Activated naive CD8-positive, alpha-beta T cell treated with anti-CD3 and anti-CD28 coated beads, Interleukin-2, amount 10 ng/mL, durations not matched to agents 7 days and 5 days (primary cell): Measurements from ENCODE around the gene PDE8B. TPM values are rescaled to one million over a fixed set of nuclear protein-coding genes. Genes with fewer than 3 reads are reported as not detected.
"Not testable (repeated sequence)": the region's sequence is repeated elsewhere in the genome, so short reads cannot be mapped to it uniquely, and the experiment has no call there.

Source experiments
- ATAC-seq: fragments of 150-1000 bp; cut with Tn5 transposase; one replicate; pipeline ENCODE4 v1.10.0; 2021; ENCODE audit warnings: low read depth, moderate library complexity
- POLR2A ChIA-PET: fragments of 350-600 bp; sonication (Branson Sonifier 250); formaldehyde crosslinking; loops from one replicate; lab custom pipeline; 2021; ENCODE audit warnings: antibody characterized with exemption; lab: Charles Lee
- DNase-seq: peaks from one replicate; pipeline ENCODE4 v3.0.0; 2021
- H3K27ac Mint-ChIP-seq: one replicate; pipeline ENCODE4 v1.8.0; 2022; ENCODE audit warnings: mild to moderate bottlenecking, mixed read lengths
- H3K27me3 Mint-ChIP-seq: one replicate; pipeline ENCODE4 v1.8.0; 2022; ENCODE audit warnings: mild to moderate bottlenecking, moderate library complexity, mixed read lengths
- H3K36me3 Mint-ChIP-seq: one replicate; pipeline ENCODE4 v1.8.0; 2021; ENCODE audit warnings: mild to moderate bottlenecking, mixed read lengths
- H3K4me1 Mint-ChIP-seq: one replicate; pipeline ENCODE4 v1.8.0; 2021; ENCODE audit warnings: mixed read lengths
- H3K4me3 Mint-ChIP-seq: one replicate; pipeline ENCODE4 v1.8.0; 2022; ENCODE audit warnings: mild to moderate bottlenecking, moderate library complexity, mixed read lengths
- H3K9me3 Mint-ChIP-seq: one replicate; pipeline ENCODE4 v1.8.0; 2021; ENCODE audit warnings: mixed read lengths
- total RNA-seq, 2 experiments: library from RNA; stranded (reverse); gene quantifications; one replicate each; pipeline ENCODE4 v1.2.3, GENCODE V29; 2021

PDE8B gene
- total RNA-seq, 2 experiments from 2014 or later, result 0.19 to 0.23 TPM

DNA sequence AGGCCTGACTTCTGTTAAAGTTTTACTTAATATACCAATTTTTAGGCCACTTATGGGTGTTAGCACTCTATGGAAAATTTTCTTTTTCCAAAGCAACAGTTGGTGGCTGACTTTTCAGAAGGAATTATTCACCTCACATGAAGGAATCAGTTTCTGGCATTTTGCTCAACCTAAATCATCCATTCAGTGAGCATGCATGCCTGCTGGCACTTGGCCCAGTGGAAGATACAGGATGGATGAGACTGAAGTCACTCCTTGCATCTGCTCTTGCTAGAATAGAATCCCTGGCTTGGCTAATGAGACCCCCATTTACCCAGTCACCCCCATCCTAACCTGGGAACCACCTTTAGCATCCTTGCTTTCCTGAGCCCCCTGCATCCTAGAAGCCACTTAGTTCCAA, 149.9 kb downstream of the PDE8B start:
- H3K9me3 Mint-ChIP-seq, result no peaks in the 10 kb centered on the region
- H3K4me1 Mint-ChIP-seq, result peaks cover 9% of the 10 kb centered on the region
- no peaks in the 10 kb centered on the region for H3K27me3 Mint-ChIP-seq
- H3K27ac Mint-ChIP-seq, result no peak overlapping the region
- H3K36me3 Mint-ChIP-seq, result no peaks in the 10 kb centered on the region
- DNase-seq (no peak), ATAC-seq (no peak)
- POLR2A ChIA-PET, result no interaction called here
- no peak overlapping the region for H3K4me3 Mint-ChIP-seq

- Mint-ChIP-seq H3K27ac (no peak overlapping the region), H3K9me3 (no peaks in the 10 kb centered on the region), H3K27me3 (no peaks in the 10 kb centered on the region), H3K4me3 (no peak overlapping the region), H3K36me3 (no peaks in the 10 kb centered on the region), H3K4me1 (peaks cover 9% of the 10 kb centered on the region)
- POLR2A ChIA-PET, result no interaction called here
- DNase-seq (no peak), ATAC-seq (no peak)
These were observed 150.5 kb downstream of the PDE8B start for GRCh38 chr5:77360973-77361372.

DNA sequence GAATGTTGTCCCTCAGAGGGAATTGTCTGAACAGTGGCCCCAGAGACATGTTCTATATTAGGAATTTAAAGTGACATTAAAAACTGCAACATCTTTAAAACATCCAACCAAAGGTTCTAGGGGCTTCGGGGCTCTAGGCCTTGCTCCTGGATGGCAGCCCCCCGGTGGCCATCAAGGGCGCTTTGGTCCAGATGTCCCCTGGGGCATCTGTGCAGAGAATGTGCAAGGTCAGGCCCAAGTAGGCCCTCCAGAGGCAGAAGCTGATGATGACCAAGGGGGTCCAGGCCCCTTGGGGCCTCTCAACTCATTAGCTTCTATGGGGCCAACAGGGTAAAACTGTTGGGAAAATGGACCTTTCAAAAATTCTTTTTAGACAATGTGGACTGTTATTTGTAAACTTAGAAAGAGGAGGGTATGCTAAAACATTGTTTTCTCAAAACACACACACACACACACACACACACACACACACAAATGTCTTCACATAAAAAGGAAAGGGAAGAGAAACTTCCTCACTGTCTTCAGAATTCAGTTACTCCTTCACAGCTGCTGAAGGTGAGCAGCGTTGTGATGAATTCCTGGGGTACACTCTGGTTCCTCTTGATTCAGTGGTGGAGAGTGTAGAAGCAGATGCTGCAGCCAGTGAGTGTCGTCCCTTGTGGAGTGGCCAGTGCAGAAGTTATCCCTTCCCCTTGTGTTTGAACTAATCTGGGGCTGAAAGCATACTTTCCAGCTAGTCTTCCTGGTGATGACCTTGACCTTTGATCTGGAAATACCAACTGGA, 156.4 kb downstream of the PDE8B start:
- DNase-seq, result no peak
- POLR2A ChIA-PET, result no interaction called here
- no peak overlapping the region for H3K27ac Mint-ChIP-seq
- H3K36me3 Mint-ChIP-seq, result no peaks in the 10 kb centered on the region
- no peak for ATAC-seq
- H3K4me3 Mint-ChIP-seq, result no peak overlapping the region
- peaks cover 9% of the 10 kb centered on the region for H3K27me3 Mint-ChIP-seq
- H3K9me3 Mint-ChIP-seq, result no peaks in the 10 kb centered on the region
- no peaks in the 10 kb centered on the region for H3K4me1 Mint-ChIP-seq

DNA sequence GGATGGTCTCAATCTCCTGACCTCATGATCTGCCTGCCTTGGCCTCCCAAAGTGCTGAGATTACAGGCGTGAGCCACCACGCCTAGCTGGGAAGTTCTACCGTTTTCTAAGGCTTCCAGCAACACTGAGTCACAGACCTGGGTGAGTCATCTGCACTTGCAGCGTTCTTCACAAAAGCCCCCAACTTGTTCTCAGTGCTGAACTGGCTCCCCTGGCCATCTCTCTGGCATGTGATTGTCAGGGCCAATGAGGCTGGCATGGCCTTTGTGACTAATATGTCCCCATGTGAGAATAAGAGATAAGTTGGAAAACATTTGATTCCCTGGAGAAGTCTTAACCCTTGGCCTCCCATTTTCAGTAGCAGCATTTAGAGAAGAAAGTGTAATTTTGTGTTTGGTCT, 157.3 kb downstream of the PDE8B start:
- POLR2A ChIA-PET, result no interaction called here
- DNase-seq (no peak), ATAC-seq (no peak)
- no peaks in the 10 kb centered on the region for H3K36me3 Mint-ChIP-seq
- no peaks in the 10 kb centered on the region for H3K9me3 Mint-ChIP-seq
- peaks cover 9% of the 10 kb centered on the region for H3K27me3 Mint-ChIP-seq
- no peak overlapping the region for H3K27ac Mint-ChIP-seq
- no peak overlapping the region for H3K4me3 Mint-ChIP-seq
- H3K4me1 Mint-ChIP-seq, result no peaks in the 10 kb centered on the region

DNA sequence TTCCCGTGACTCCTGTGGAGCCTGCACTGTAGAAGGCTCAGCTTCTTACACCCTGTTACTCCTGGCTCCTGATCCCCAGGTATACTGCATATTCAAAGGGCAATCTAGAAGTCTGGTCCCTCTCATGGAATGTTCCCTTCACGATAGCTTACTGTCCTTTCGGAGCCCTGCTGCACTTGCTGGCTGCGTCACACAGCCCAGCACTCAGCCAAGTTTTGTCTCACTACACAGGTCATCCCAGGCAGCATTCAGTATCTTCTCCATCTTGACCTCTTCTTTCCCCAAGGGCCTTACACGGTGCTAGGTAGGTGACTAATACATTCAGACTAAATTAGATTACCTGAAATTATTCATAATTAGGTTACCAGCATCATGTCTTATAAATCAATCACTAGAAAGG, 157.9 kb downstream of the PDE8B start:
- Mint-ChIP-seq H3K27ac (peak overlapping the region; percentile 1), H3K27me3 (peaks cover 12% of the 10 kb centered on the region), H3K9me3 (no peaks in the 10 kb centered on the region), H3K36me3 (no peaks in the 10 kb centered on the region), H3K4me1 (no peaks in the 10 kb centered on the region), H3K4me3 (no peak overlapping the region)
- DNase-seq (no peak), ATAC-seq (no peak)
- POLR2A ChIA-PET, result no interaction called here

DNA sequence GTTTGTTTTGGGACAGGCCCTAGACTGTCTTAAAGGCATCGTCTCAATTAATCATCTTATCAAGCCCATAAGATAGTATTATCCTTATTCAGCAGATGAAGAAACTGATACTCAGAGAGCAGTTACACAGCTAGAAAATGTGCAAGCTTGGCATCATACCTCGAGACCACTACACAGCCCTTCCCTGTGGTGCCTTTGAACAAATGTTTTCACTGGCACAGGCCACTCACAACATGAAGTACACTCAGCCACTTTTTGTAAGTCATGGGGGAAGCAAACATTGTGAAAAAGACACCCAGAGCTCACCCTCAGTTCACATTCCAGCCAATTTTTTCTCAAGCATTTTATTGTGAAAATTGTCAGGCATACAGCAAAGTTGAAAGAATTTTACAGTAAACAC, 159.1 kb downstream of the PDE8B start:
- no peaks in the 10 kb centered on the region for H3K36me3 Mint-ChIP-seq
- no peak overlapping the region for H3K4me3 Mint-ChIP-seq
- H3K27me3 Mint-ChIP-seq, result peaks cover 12% of the 10 kb centered on the region
- no peaks in the 10 kb centered on the region for H3K9me3 Mint-ChIP-seq
- POLR2A ChIA-PET, result no interaction called here
- no peaks in the 10 kb centered on the region for H3K4me1 Mint-ChIP-seq
- DNase-seq (no peak), ATAC-seq (no peak)
- no peak overlapping the region for H3K27ac Mint-ChIP-seq

GRCh38 chr5:77374686-77375085, 164.2 kb downstream of the PDE8B start:
- ATAC-seq (no peak), DNase-seq (no peak)
- POLR2A ChIA-PET, result no interaction called here
- Mint-ChIP-seq H3K36me3 (no peaks in the 10 kb centered on the region), H3K4me3 (no peak overlapping the region), H3K27me3 (peaks cover 13% of the 10 kb centered on the region), H3K9me3 (no peaks in the 10 kb centered on the region), H3K4me1 (peaks cover 9% of the 10 kb centered on the region), H3K27ac (no peak overlapping the region)

GRCh38 chr5:77376609-77377300, 166.3 kb downstream of the PDE8B start:
- Mint-ChIP-seq H3K4me1 (peaks cover 13% of the 10 kb centered on the region), H3K9me3 (no peaks in the 10 kb centered on the region), H3K27me3 (peaks cover 7% of the 10 kb centered on the region), H3K36me3 (no peaks in the 10 kb centered on the region), H3K4me3 (no peak overlapping the region), H3K27ac (no peak overlapping the region)
- no peak for DNase-seq
- POLR2A ChIA-PET, result no interaction called here
- no peak for ATAC-seq

GRCh38 chr5:77379558-77380061, 169.1 kb downstream of the PDE8B start:
- H3K27me3 Mint-ChIP-seq, result peaks cover 3% of the 10 kb centered on the region
- H3K9me3 Mint-ChIP-seq, result peaks cover 2% of the 10 kb centered on the region
- H3K36me3 Mint-ChIP-seq, result peaks cover 1% of the 10 kb centered on the region
- POLR2A ChIA-PET, result no interaction called here
- H3K4me1 Mint-ChIP-seq, result peaks cover 13% of the 10 kb centered on the region
- peak; percentile 89 for ATAC-seq
- H3K4me3 Mint-ChIP-seq, result peak overlapping the region; percentile 4
- DNase-seq, result no peak
- peak overlapping the region; percentile 65 for H3K27ac Mint-ChIP-seq

DNA sequence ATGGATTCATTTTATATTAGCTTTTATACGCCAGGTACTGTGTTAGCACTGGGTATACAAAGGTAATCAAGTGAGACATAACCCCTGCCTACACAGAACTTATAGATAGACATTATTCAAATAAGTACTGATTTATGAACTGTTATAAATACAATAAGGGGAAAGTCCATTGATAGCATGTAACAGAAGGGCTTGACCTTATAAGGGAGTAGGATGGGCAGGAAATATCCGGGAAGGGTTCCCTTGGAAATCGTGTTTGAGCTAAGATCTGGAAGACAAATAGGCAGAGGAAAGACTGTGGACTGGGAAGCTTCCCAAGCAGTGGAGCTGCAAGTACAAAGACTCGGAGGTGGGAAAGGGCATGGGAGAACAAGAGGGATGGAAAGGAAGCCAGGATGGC, 170.2 kb downstream of the PDE8B start:
- Mint-ChIP-seq H3K9me3 (peaks cover 2% of the 10 kb centered on the region), H3K27me3 (no peaks in the 10 kb centered on the region), H3K4me3 (no peak overlapping the region), H3K27ac (no peak overlapping the region), H3K36me3 (peaks cover 1% of the 10 kb centered on the region), H3K4me1 (peaks cover 13% of the 10 kb centered on the region)
- ATAC-seq (no peak), DNase-seq (no peak)
- POLR2A ChIA-PET, result interaction anchor here (0.6 kb wide), 1 partner anchor 21 kb away, joined by 3 read pairs; no protein-coding TSS in a partner anchor

GRCh38 chr5:77383336-77383735, 172.9 kb downstream of the PDE8B start:
- H3K4me1 Mint-ChIP-seq, result peaks cover 13% of the 10 kb centered on the region
- H3K27me3 Mint-ChIP-seq, POLR2A ChIA-PET, H3K36me3 Mint-ChIP-seq, DNase-seq, H3K27ac Mint-ChIP-seq, ATAC-seq, H3K9me3 Mint-ChIP-seq, H3K4me3 Mint-ChIP-seq: not testable (repeated sequence)

DNA sequence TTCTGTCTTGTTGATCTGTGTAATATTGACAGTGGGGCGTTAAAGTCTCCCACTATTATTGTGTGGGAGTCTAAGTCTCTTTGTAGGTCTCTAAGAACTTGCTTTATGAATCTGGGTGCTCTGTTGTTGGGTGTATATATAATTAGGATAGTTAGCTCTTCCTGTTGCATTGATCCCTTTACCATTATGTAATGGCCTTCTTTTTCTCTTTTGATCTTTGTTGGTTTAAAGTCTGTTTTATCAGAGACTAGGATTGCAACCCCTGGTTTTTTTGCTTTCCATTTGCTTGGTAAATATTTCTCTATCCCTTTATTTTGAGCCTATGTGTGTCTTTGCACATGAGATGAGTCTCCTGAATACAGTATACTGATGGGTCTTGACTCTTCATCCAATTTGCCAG, 175.9 kb downstream of the PDE8B start:
- ATAC-seq, H3K4me3 Mint-ChIP-seq, H3K27me3 Mint-ChIP-seq, DNase-seq, H3K36me3 Mint-ChIP-seq, POLR2A ChIA-PET, H3K27ac Mint-ChIP-seq, H3K4me1 Mint-ChIP-seq, H3K9me3 Mint-ChIP-seq: not testable (repeated sequence)

GRCh38 chr5:77389746-77390145, 179.3 kb downstream of the PDE8B start:
- Mint-ChIP-seq H3K4me3 (no peak overlapping the region), H3K27me3 (peaks cover 7% of the 10 kb centered on the region), H3K4me1 (peaks cover 2% of the 10 kb centered on the region), H3K36me3 (no peaks in the 10 kb centered on the region), H3K9me3 (peaks cover 2% of the 10 kb centered on the region), H3K27ac (no peak overlapping the region)
- DNase-seq (no peak), ATAC-seq (no peak)
- POLR2A ChIA-PET, result no interaction called here

GRCh38 chr5:77390221-77390620, 179.7 kb downstream of the PDE8B start:
- Mint-ChIP-seq H3K27ac (no peak overlapping the region), H3K36me3 (no peaks in the 10 kb centered on the region), H3K4me1 (peaks cover 2% of the 10 kb centered on the region), H3K27me3 (peaks cover 7% of the 10 kb centered on the region), H3K4me3 (no peak overlapping the region), H3K9me3 (peaks cover 2% of the 10 kb centered on the region)
- no peak for DNase-seq
- POLR2A ChIA-PET, result no interaction called here
- no peak for ATAC-seq
